ENCODE data around the gene MYH6.
"Not testable (repeated sequence)": the region's sequence is repeated elsewhere in the genome, so short reads cannot be mapped to it uniquely, and the experiment has no call there.

MYH6 gene

GRCh38 chr14:23414254-23414653 is 6.2 kb upstream of the MYH6 start:
- DNase-seq (ENCODE audit: low read depth), result no peak

GRCh38 chr14:23413681-23414080 is 5.6 kb upstream of the MYH6 start:
- no peak for DNase-seq (ENCODE audit: low read depth)

- DNase-seq (ENCODE audit: low read depth), result no peak
Measured at GRCh38 chr14:23411563-23412525, 3.8 kb upstream of the MYH6 start.

GRCh38 chr14:23409966-23410635 is 2.0 kb upstream of the MYH6 start:
- no peak for DNase-seq (ENCODE audit: low read depth)

DNA sequence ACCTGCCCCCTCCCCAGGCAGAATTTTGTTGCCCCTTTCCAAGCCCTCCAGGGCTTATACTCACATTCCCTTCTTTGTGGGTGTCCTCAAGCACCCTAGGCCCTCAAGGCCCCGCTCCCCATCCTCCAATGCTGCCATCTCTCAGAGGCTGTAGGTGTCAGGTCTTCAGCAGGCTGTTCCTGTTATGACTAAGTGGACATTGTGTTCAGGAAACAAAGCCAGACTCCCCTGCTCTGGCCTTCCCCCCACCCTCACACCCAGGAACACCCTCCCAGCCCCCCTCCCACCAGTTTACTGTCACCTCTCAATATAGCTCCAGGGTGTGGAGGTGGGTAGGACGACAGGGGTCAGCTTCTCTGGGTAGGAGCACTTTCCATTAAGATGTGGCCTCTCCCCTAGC is 1.4 kb upstream of the MYH6 start:
- DNase-seq (ENCODE audit: low read depth), result no peak

DNA sequence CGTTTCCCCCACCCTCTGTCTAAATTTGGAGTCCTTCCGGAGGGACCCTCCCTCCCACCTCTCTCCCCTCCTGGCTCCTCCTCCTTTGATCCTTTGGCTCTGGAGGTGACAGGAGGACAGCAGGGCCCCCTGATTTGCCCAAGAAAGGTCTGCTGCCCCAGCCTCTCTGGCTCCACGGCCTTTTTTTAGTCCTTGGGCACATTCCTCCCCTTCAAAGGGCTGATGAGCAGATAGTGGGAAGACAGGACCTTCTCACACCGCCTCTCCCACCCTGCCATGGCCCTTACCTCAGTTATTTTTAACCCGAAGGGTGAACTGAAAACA is 196 bp upstream of the MYH6 start:
- DNase-seq (ENCODE audit: low read depth), result no peak

GRCh38 chr14:23406725-23407355 is 1.2 kb downstream of the MYH6 start:
- no peak for DNase-seq (ENCODE audit: low read depth)

DNA sequence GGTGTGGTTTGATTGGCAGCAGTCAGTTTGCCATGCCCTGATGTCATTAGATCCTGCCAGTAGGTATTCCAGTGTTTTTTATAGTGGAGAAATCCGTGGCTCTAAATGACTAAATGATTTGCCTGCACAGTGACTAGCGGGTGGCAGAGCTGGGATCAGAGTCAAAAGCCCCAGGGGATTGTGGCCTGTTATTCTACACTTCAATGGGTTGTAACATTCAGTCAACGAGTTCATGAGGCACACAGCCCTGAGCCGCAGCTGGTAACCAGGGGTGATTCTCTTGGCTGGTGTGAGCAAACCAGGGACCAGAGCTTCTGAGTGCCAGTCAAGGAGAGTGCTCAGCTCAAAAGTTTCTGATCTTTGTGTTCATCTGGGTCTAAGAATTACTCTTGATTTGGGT is 1.8 kb downstream of the MYH6 start:
- no peak for DNase-seq (ENCODE audit: low read depth)

- no peak for DNase-seq (ENCODE audit: low read depth)
Measured at GRCh38 chr14:23405516-23406025, 2.5 kb downstream of the MYH6 start.

- no peak for DNase-seq (ENCODE audit: low read depth)
Measured at GRCh38 chr14:23405096-23405495, 3.0 kb downstream of the MYH6 start.

DNA sequence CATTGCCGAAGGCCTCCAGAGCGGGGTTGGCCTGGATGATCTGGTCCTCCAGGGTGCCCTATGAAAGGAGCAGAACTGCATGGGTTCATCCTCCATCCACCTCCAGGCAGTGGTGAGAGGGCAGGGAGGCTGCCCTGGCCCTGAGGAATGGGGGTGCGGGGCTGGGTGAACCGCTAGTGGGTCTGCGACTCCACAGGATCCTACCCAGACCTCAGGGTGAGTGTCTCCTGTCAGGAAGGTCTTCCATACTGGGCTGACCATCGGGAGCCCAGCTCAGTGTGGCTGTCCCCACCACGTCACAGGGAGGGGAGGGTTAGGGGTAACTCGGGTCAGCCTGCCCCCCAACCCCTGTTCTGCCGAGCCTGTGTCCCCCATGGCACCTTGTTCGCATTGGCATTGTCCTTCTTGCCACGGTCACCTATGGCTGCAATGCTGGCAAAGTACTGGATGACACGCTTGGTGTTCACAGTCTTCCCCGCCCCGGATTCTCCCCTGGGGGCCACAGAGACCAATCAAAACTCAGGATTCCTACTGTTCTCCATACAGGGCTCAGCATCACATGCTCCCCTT is 3.7 kb downstream of the MYH6 start:
- DNase-seq (ENCODE audit: low read depth), result no peak

DNA sequence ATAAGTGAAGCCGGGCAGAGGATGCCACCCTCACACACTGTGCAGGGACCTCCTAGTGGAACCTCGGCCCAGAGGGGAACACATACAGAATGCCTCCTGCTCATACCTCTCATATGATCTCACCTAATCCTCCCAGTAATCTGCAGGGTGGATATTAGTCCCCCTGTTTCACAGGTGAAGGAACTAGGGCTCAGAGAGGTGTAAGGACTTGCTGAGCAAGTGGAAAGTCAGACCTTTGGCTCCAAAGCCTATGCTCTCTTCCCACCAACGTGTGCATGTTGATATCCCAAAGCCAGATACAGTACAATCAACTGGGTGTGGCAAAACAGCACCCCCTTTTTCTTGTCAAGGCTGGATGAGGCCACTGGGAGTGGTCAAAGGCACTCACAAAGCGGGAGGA is 4.2 kb downstream of the MYH6 start:
- no peak for DNase-seq (ENCODE audit: low read depth)

- no peak for DNase-seq (ENCODE audit: low read depth)
Measured at GRCh38 chr14:23403139-23403438, 5.0 kb downstream of the MYH6 start.

DNA sequence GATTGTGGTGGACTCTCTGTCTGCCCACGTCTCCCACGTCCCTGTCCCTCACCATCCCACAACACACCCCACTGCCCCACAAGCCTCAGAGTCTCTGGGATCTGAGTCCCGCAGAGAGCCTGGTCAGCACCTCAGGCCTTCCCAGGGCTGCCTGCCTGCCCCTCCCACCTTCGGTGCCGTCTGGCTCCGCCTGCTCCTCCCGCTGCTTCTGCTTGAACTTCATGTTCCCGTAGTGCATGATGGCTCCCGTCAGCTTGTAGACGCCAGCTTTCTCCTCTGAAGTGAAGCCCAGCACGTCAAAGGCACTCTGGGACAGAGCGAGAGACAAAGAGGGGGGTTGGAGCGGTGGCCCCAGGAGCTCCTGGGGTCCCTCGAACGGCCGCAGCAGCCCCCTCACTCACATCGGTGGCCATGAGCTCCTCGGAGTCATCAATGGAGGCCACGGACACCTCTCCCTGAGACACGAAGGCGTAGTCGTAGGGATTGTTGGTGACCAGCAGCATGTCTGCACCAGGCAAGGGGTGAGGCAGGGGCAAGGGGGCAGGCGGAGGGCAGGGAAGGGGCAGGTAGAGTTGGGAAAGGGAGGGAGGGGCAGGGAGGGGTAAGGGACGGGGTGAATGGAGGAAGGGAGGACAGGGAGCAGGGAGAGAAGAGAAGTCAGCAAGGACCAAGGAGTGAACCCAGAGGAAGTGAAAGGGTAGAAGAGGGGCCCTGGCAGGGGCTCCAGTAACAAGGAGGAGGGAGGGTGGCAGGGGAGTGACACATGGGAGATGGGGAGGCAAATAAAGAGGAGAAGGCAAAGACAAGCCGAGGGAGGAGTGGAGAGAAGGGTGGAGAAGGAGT is 5.6 kb downstream of the MYH6 start:
- DNase-seq (ENCODE audit: low read depth), result no peak

GRCh38 chr14:23401291-23401690 is 6.8 kb downstream of the MYH6 start:
- no peak for DNase-seq (ENCODE audit: low read depth)

DNA sequence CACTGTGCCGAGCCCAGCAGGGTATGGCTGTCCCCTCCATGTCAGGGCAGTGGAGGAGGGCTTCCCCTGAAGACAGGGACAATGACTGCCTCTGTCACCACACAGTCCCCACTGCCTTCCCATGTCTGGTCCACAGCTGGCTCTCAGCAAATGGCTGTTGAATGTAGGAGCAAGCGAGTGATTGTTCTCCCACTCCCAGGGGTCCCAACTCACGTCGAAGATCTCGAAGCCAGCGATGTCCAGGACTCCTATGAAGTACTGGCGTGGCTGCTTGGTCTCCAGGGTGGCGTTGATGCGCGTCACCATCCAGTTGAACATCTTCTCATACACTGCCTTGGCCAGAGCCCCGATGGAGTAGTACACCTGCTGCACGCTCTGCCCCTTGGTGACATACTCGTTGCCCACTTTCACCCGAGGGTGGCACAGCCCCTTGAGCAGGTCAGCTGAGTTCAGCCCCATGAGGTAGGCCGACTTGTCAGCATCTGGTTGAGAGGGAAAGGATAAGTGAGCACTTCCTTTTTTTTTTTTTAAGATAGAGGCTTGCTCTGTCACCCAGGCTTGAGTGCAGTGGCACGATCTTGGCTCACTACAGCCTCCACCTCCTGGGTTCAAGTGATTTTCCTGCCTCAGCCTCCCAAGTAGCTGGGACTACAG is 7.5 kb downstream of the MYH6 start:
- DNase-seq (ENCODE audit: low read depth), result not testable (repeated sequence)

GRCh38 chr14:23399591-23399990 is 8.5 kb downstream of the MYH6 start:
- DNase-seq (ENCODE audit: low read depth), result no peak

DNA sequence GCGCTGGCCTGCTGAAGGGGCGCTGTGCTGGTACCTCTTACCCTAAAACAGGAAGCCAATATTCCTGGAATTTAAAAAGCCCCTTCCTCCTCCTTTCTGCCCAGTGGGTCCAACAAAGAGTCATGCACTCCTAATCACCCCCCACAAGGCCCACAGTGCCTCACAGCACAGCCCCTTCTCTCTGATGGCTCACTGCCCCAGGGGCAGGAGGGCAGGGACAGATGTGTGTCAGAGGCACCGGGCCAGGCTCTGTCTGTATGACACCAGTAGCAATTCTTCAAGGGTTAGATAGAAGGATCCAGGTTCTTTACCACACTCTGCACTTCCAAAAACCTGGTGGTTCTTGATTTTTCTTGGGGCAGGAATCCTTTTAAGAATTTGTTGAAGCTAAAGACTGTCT is 8.9 kb downstream of the MYH6 start:
- no peak for DNase-seq (ENCODE audit: low read depth)

DNA sequence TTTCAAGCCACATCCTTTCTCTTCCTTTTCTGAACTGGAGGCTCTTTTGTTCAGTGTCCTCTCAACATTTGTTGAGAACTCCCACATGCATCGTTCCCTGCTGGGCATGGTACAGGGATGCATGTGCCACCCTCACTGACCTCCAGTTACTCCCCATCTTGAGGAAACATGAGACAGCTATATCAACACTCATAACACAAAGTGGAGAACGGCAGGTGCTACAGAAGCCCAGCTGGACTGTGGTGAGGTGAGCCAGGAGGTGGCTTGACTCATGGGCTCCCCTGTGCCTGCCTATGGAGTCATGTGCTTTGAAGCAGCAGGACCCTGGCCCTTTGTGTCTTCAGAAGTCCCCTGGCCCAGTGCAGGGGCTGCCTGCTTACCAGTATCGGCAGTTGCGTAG is 9.7 kb downstream of the MYH6 start:
- no peak for DNase-seq (ENCODE audit: low read depth)

DNA sequence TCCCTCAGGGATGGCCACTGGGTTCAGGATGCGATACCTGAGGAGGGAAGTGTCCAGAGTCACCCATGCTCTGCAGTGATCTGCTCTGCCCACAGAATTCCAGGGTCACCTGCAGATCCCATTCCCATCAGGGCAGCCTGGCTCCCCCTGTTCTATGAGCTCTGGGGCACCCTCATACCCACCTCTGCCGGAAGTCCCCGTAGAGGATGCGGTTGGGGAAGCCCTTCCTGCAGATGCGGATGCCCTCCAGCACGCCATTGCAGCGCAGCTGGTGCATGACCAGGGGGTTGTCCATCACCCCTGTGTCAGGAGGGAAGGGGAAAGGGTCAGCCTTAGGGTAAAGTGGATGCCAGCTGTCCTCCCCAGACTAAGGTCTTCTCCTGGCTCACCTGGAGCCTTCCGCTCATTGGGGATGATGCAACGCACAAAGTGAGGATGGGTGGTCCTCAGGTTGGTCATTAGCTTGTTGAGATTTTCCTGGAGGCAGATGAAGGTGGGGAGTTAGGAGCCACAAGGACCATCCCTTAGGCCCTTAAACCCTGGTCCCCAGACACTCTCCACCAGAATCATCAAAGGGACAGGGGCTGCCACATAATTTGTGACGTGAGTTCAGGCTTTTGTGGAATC is 11.2 kb downstream of the MYH6 start:
- no peak for DNase-seq (ENCODE audit: low read depth)

DNA sequence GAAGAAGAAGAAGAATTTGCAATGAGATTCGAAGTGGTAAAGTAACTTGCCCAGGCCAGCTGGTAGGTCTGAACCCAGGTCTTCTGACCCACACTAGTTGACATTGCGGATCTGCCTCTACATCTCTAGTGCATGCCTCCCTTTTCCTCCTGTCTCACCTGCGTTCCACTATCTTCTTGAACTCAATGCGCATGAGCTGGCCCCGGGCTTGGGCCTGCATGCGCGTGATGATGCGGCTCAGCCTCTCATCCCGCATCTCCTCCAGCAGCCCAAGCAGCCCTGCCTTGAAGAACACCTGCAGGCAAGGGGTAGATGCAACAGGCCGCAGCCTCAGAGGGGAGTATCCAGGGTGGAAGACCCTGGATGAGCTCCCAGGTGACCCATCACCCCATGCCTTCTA is 11.9 kb downstream of the MYH6 start:
- no peak for DNase-seq (ENCODE audit: low read depth)

Data from activated T-cell treated with anti-CD3 and anti-CD28 coated beads for 48 hours (primary cell).